ENCODE data around the gene NYNRIN. TPM values are rescaled to one million over a fixed set of nuclear protein-coding genes. Genes with fewer than 3 reads are reported as not detected.
A peak's percentile ranks its signal among the peaks of the same experiment; 100 is the strongest.

The NYNRIN gene
- total RNA-seq, 4 donors from 2014 or later, result 18.5 to 43.6 (median 29.8) TPM

GRCh38 chr14:24434036-24434435 is 35.2 kb downstream of the NYNRIN start:
- no peaks in the 10 kb centered on the region for H3K27me3 ChIP-seq
- H3K36me3 ChIP-seq, result peaks cover 59% of the 10 kb centered on the region
- DNase-seq (ENCODE audit: low spot score in 2 of 2), result no peak
- no peak overlapping the region for H3K27ac ChIP-seq
- no peaks in the 10 kb centered on the region for H3K9me3 ChIP-seq
- peaks cover 58% of the 10 kb centered on the region for H3K4me1 ChIP-seq
- no peak for TF ChIP-seq POLR2A (IDR thresholded peaks at IDR 0.05)
- no peak for TF ChIP-seq EP300 (IDR thresholded peaks at IDR 0.05)
- TF ChIP-seq POLR2AphosphoS5 (IDR thresholded peaks at IDR 0.05), result no peak
- TF ChIP-seq, protein P1, sequence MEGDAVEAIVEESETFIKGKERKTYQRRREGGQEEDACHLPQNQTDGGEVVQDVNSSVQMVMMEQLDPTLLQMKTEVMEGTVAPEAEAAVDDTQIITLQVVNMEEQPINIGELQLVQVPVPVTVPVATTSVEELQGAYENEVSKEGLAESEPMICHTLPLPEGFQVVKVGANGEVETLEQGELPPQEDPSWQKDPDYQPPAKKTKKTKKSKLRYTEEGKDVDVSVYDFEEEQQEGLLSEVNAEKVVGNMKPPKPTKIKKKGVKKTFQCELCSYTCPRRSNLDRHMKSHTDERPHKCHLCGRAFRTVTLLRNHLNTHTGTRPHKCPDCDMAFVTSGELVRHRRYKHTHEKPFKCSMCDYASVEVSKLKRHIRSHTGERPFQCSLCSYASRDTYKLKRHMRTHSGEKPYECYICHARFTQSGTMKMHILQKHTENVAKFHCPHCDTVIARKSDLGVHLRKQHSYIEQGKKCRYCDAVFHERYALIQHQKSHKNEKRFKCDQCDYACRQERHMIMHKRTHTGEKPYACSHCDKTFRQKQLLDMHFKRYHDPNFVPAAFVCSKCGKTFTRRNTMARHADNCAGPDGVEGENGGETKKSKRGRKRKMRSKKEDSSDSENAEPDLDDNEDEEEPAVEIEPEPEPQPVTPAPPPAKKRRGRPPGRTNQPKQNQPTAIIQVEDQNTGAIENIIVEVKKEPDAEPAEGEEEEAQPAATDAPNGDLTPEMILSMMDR (IDR thresholded peaks at IDR 0.05), result no peak
- 68% methylated on average over 7 of the region's 7 CpGs for WGBS
- H3K4me3 ChIP-seq, result no peak overlapping the region

GRCh38 chr14:24434676-24435075 is 35.9 kb downstream of the NYNRIN start:
- no peak for TF ChIP-seq POLR2AphosphoS5 (IDR thresholded peaks at IDR 0.05)
- TF ChIP-seq, protein P1 (IDR thresholded peaks at IDR 0.05), result no peak
- TF ChIP-seq POLR2A (IDR thresholded peaks at IDR 0.05), result no peak
- no peak for TF ChIP-seq EP300 (IDR thresholded peaks at IDR 0.05)
- Histone ChIP-seq H3K9me3 (no peaks in the 10 kb centered on the region), H3K27me3 (no peaks in the 10 kb centered on the region), H3K36me3 (peaks cover 65% of the 10 kb centered on the region), H3K4me3 (no peak overlapping the region), H3K4me1 (peaks cover 52% of the 10 kb centered on the region), H3K27ac (peak overlapping the region; percentile 12)
- WGBS, result 85% methylated on average over 3 of the region's 3 CpGs
- DNase-seq (ENCODE audit: low spot score in 2 of 2), result no peak

DNA sequence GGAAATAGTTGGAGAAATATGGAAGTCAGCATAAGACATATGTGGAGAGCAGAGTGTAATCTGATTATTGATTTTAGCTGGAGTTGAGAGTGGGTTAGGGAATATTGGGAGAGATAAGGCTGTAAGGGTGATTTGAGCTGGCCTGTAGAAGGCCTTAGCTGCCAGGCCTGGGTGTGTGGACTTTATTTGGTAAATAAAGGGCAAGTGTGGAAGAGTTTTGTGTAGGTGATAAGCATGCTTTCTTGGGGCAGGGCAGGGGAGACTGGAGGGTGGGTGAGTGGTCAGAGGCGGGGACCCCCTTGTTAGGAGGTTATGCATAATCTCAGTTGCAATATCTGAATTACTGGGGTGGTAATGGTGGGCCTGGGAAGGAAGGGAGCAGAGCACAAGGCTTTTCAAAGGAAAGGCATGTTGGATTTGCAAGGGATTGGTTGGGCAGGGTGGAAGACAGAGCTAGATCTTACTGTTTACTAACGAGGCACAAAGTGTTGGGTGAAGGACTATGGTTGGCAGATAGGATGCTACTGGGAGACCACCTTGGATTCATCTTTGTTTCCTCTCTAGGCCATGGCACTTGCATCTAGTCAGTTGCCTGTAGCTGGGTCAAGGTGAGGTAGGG is 36.5 kb downstream of the NYNRIN start:
- Histone ChIP-seq H3K4me1 (peaks cover 56% of the 10 kb centered on the region), H3K27ac (peak overlapping the region; percentile 12), H3K27me3 (no peaks in the 10 kb centered on the region), H3K9me3 (no peaks in the 10 kb centered on the region), H3K4me3 (no peak overlapping the region), H3K36me3 (peaks cover 72% of the 10 kb centered on the region)
- DNase-seq (ENCODE audit: low spot score in 2 of 2), result peak in 1 of 2 donors; percentile 32
- TF ChIP-seq POLR2AphosphoS5 (IDR thresholded peaks at IDR 0.05), result no peak
- TF ChIP-seq POLR2A (IDR thresholded peaks at IDR 0.05), result no peak
- no peak for TF ChIP-seq EP300 (IDR thresholded peaks at IDR 0.05)
- TF ChIP-seq, protein P1 (IDR thresholded peaks at IDR 0.05), result no peak
- 88% methylated on average over 2 of the region's 2 CpGs for WGBS

DNA sequence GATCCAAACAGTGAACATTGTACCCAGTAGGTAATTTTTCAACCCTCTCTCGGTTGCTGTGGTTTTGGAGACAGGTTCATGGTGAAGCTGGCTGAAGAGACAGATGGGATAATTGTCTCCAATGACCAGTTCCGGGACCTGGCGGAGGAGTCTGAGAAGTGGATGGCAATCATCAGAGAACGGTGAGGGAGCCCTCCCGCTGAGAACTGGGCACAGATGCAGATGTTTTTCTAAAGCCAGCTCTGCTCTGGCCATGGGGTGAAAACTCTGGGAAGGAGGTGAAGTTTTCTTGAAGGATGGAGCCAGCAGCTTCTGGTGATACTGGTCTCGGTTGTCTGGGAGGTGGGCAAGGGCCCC is 37.2 kb downstream of the NYNRIN start:
- H3K27ac ChIP-seq, result peak overlapping the region; percentile 27
- 57% methylated on average over 6 of the region's 6 CpGs for WGBS
- TF ChIP-seq POLR2AphosphoS5 (IDR thresholded peaks at IDR 0.05), result no peak
- no peak for TF ChIP-seq POLR2A (IDR thresholded peaks at IDR 0.05)
- TF ChIP-seq, protein P1 (IDR thresholded peaks at IDR 0.05), result no peak
- TF ChIP-seq EP300 (IDR thresholded peaks at IDR 0.05), result no peak
- H3K36me3 ChIP-seq, result peaks cover 78% of the 10 kb centered on the region
- H3K27me3 ChIP-seq, result no peaks in the 10 kb centered on the region
- no peaks in the 10 kb centered on the region for H3K9me3 ChIP-seq
- H3K4me1 ChIP-seq, result peaks cover 57% of the 10 kb centered on the region
- no peak for DNase-seq (ENCODE audit: low spot score in 2 of 2)
- H3K4me3 ChIP-seq, result no peak overlapping the region

DNA sequence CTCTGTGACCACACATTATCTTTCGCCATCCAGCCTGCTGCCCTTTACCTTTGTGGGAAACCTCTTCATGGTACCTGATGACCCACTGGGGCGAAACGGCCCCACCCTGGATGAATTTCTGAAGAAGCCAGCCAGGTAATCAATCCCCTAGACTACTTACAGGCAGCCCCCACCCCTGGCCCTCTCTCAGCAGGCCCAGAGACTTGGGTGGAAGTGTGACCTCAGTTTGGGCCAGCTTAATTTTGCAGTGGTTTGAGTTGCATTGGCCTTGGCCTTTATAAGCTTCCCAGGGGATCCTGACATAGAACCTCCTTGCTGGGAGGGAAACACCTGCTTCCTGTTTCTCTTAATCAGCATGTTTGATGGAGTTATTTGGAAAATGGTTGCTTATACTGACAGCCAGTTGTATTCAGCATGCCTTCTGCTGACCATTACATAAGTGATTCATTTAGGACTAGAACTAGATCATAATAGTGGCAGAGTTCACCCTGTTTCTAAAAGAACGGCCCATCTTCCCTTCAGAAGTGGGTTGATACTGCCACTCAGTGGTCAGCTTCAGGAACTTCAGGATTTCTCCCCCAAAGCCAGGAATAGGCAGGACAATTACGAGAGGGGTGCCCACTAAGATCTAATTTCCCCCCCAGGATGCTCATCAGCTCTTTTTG is 37.7 kb downstream of the NYNRIN start:
- H3K4me1 ChIP-seq, result peaks cover 57% of the 10 kb centered on the region

More for the DNA sequence above, 37.7 kb downstream of the NYNRIN start:
- no peaks in the 10 kb centered on the region for H3K27me3 ChIP-seq
- no peaks in the 10 kb centered on the region for H3K9me3 ChIP-seq
- H3K36me3 ChIP-seq, result peaks cover 82% of the 10 kb centered on the region
- DNase-seq (ENCODE audit: low spot score in 2 of 2), result peak in 1 of 2 donors; percentile 61
- WGBS, result 26% methylated on average over 3 of the region's 5 CpGs
- no peak for TF ChIP-seq POLR2A (IDR thresholded peaks at IDR 0.05)
- no peak for TF ChIP-seq POLR2AphosphoS5 (IDR thresholded peaks at IDR 0.05)
- TF ChIP-seq, protein P1 (IDR thresholded peaks at IDR 0.05), result peak; percentile 77 to 85
- no peak overlapping the region for H3K4me3 ChIP-seq
- peak overlapping the region; percentile 27 for H3K27ac ChIP-seq
